Lung (tissue), 12 donors: ENCODE measurements around the gene PKP1. TPM values are rescaled to one million over a fixed set of nuclear protein-coding genes. Genes with fewer than 3 reads are reported as not detected.
A peak's percentile ranks its signal among the peaks of the same experiment; 100 is the strongest.

Experiments used
- ATAC-seq: fragments of 200-7000 bp; cut with Tn5 transposase; one replicate; pipeline ENCODE4 v1.9.1; 2020; ENCODE audit warnings: moderate number of reproducible peaks; ENCODE audit not compliant: insufficient read depth, low FRiP score
- DNase-seq, 3 donors: peaks; one replicate each; pipeline ENCODE4 v3.0.0-alpha.2; 2013 to 2017
- H3K27ac ChIP-seq, 2 donors: one replicate each; pipeline ENCODE4 v1.5.1; 2013; ENCODE audit warnings: mild to moderate bottlenecking in 2 of 2, moderate library complexity in 2 of 2, control low read depth in 1 of 2, inconsistent platforms in 1 of 2, low read depth in 1 of 2, low read length in 1 of 2
- H3K27me3 ChIP-seq, 3 donors: one replicate each; pipeline ENCODE4 v1.5.1; 2013; ENCODE audit warnings: low read length in 2 of 3; ENCODE audit not compliant: control insufficient read depth in 3 of 3, insufficient read depth in 3 of 3
- H3K36me3 ChIP-seq, 4 donors: one replicate each; pipeline ENCODE4 v1.5.1; 2013; ENCODE audit warnings: low read length in 4 of 4, mild to moderate bottlenecking in 1 of 4, moderate library complexity in 1 of 4; ENCODE audit not compliant: control insufficient read depth in 4 of 4, insufficient read depth in 4 of 4
- H3K4me1 ChIP-seq, 5 donors: one replicate each; pipeline ENCODE4 v1.5.1; 2013; ENCODE audit warnings: low read length in 5 of 5, mild to moderate bottlenecking in 2 of 5, moderate library complexity in 1 of 5; ENCODE audit not compliant: control insufficient read depth in 5 of 5, insufficient read depth in 5 of 5
- H3K4me3 ChIP-seq: one replicate; pipeline ENCODE4 v1.5.1; 2013; ENCODE audit warnings: mild to moderate bottlenecking, control low read depth, moderate library complexity
- H3K9ac ChIP-seq, 2 donors: one replicate each; pipeline ENCODE4 v1.5.1; 2013; ENCODE audit warnings: low read length in 2 of 2, control low read depth in 1 of 2; ENCODE audit not compliant: insufficient read depth in 1 of 2
- H3K9me3 ChIP-seq, 4 donors: one replicate each; pipeline ENCODE4 v1.5.1; 2013; ENCODE audit warnings: low read length in 3 of 4, mild to moderate bottlenecking in 1 of 4, moderate library complexity in 1 of 4; ENCODE audit not compliant: control insufficient read depth in 4 of 4, insufficient read depth in 3 of 4
- CTCF ChIP-seq: IDR thresholded peaks from 2 replicates; pipeline ENCODE4 v1.5.1; 2012; ENCODE audit warnings: mild to moderate bottlenecking; ENCODE audit errors: control extremely low read depth, extremely low read depth
- WGBS, 2 donors: extraction: QIAGEN DNeasy Blood & Tissue Kit; methylation state at CpG; one replicate each; pipeline ENCODE4 v1.1.7; 2013; 5-methylcytosine and 5-hydroxymethylcytosine counted together
- polyA plus RNA-seq, 2 donors: library from polyadenylated mRNA; stranded (reverse); fragments of 200-250 nt; gene quantifications; one replicate each; pipeline ENCODE4 v1.2.1, GENCODE V29; 2013
- total RNA-seq, 2 donors: library from RNA; depleted of rRNA in 1 of 2; stranded (reverse); fragments of >200 nt in 1 of 2; gene quantifications; one replicate each; pipeline ENCODE4 v1.2.1, GENCODE V29; 2014 to 2021
- donor health status: control.
- donor health status: control.
- donor health status: Bipolar disorder and iron deficiency.
- donor health status: healthy.
- donor health status: DM: yes; HTN: yes; CAD: no.

Gene PKP1
- total and polyA plus RNA-seq, 4 donors: 0.88 to 14.2 (median 3.1) TPM

GRCh38 chr1:201281573-201281972, 1.7 kb upstream of the PKP1 start:
- no peak for TF ChIP-seq CTCF
- H3K27ac ChIP-seq: no peak overlapping the region
- H3K4me1 ChIP-seq: peaks cover 0 to 24% (median 6%) of the 10 kb centered on the region in 5 donors
- ATAC-seq: no peak
- peak; percentile 28 to 64 (median 38) for DNase-seq
- H3K27me3 ChIP-seq: peaks cover 3 to 33% (median 25%) of the 10 kb centered on the region in 3 donors
- H3K4me3 ChIP-seq: no peak overlapping the region
- H3K9ac ChIP-seq: no peak overlapping the region
- WGBS, 2 donors: 90 to 91% methylated on average over 3 of the region's 3 CpGs
- peaks cover 0 to 3% (median 0%) of the 10 kb centered on the region in 4 donors for H3K9me3 ChIP-seq
- no peaks in the 10 kb centered on the region for H3K36me3 ChIP-seq

- Histone ChIP-seq H3K36me3 (no peaks in the 10 kb centered on the region), H3K9me3 (peaks cover 0 to 3% (median 0%) of the 10 kb centered on the region in 4 donors), H3K4me3 (no peak overlapping the region), H3K27ac (no peak overlapping the region), H3K4me1 (peaks cover 0 to 24% (median 6%) of the 10 kb centered on the region in 5 donors), H3K27me3 (peaks cover 3 to 33% (median 25%) of the 10 kb centered on the region in 3 donors), H3K9ac (no peak overlapping the region)
- no peak for TF ChIP-seq CTCF
- DNase-seq (no peak), ATAC-seq (no peak)
- 87 to 92% methylated on average over 6 of the region's 6 CpGs for WGBS, 2 donors
These were observed 1.1 kb upstream of the PKP1 start for GRCh38 chr1:201282216-201282615.

GRCh38 chr1:201283836-201284553, 689 bp downstream of the PKP1 start:
- Histone ChIP-seq H3K27ac (no peak overlapping the region), H3K36me3 (no peaks in the 10 kb centered on the region), H3K27me3 (peaks cover 3 to 33% (median 33%) of the 10 kb centered on the region in 3 donors), H3K4me1 (peaks cover 0 to 24% (median 6%) of the 10 kb centered on the region in 5 donors), H3K9ac (no peak overlapping the region), H3K9me3 (peaks cover 0 to 3% (median 0%) of the 10 kb centered on the region in 4 donors), H3K4me3 (peak overlapping the region; percentile 25)
- ATAC-seq (no peak), DNase-seq (no peak)
- TF ChIP-seq CTCF: no peak
- WGBS, 2 donors: 44% methylated on average over 45 to 53 of the region's 53 CpGs
